Activated CD8-positive, alpha-beta memory T cell treated with anti-CD3 and anti-CD28 coated beads for 1 hour (primary cell): ENCODE measurements around the gene PPP1R37.

Source experiments
- DNase-seq, 2 donors: peaks; one replicate each; pipeline ENCODE4 v3.0.0-alpha.2; 2020; ENCODE audit warnings: low read depth in 1 of 2; ENCODE audit errors: extremely low read depth in 1 of 2

Gene PPP1R37

DNA sequence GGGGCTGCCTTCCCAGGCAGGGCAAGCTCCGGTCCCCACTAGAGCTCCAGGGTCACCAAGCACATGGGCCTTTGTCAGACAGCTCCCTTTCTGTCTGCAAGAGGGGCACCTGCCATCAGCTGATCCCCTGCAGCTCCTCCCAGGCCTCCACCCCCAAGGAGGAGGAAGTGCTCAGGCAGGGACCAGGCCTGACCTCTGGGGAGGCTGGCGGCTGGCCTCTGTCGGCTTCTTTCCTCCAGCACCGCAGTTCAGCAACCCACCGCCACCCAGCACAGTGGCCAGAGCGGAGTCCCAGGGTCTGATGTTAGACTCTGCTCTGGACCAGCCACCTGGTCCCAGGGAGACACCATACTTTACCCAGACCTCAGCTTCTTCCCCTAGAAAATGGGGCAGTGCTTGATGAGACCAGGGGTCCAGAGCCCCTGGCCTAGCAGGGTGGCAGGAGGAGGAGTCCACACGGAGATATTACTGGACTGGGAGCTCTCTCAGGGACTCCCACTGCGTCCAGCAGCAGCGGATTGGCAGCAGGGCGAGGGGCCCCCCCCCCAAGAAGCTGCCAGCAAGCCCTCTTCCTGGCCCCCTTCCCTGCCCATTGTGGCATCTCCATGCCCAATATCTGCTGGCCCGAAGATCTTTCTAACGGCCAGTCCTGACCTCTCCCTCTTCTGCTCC is 43.7 kb downstream of the PPP1R37 start:
- DNase-seq: no peak

DNA sequence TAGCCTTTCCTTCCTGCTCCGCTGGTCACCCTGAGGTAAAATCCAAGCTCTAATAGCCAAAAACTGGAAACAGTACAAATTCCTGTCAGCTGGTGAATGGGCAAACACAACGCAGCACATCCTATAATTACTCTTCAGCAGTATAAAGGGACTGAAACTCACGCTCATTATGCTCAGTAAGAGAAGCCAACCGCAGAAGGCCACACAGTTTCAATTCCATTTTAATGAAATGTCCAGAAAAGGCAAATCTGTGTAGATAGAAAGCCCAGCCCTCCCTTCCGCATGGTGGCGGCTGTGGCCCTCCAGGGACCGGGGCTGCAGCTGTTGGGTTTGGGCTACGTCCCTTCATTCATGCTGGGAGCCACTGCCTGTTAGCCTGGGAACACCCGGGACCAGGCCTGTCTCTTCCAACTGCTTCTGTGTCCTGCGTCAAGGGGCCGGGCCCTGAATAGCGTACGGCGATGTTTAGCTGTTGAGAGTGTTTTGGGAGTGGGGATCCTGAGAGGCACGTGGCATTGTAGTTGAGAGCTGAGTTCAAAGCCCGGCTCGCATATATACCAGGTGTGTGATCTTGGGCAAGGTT is 44.3 kb downstream of the PPP1R37 start:
- no peak for DNase-seq

DNA sequence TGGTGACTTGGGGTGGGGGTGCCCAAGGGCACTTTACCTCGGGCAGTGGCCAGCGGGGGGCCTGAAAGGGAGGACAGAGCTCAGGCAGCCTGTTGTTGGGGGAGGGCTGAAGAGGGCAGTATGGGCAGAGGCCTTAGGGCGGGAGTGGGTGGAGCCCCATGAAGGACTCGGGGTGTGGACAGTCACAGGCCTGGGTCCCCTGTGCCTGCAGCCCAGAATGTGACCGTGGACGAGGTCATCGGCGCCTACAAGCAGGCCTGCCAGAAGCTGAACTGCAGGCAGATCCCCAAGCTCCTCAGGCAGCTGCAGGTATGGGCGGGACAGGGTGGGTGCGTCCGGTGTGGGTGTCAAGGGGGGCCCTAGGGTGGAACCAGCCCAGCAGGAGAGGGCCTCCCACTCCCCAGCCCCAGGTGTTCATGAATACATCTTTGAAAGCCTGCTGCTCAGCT is 45.3 kb downstream of the PPP1R37 start:
- DNase-seq: no peak

DNA sequence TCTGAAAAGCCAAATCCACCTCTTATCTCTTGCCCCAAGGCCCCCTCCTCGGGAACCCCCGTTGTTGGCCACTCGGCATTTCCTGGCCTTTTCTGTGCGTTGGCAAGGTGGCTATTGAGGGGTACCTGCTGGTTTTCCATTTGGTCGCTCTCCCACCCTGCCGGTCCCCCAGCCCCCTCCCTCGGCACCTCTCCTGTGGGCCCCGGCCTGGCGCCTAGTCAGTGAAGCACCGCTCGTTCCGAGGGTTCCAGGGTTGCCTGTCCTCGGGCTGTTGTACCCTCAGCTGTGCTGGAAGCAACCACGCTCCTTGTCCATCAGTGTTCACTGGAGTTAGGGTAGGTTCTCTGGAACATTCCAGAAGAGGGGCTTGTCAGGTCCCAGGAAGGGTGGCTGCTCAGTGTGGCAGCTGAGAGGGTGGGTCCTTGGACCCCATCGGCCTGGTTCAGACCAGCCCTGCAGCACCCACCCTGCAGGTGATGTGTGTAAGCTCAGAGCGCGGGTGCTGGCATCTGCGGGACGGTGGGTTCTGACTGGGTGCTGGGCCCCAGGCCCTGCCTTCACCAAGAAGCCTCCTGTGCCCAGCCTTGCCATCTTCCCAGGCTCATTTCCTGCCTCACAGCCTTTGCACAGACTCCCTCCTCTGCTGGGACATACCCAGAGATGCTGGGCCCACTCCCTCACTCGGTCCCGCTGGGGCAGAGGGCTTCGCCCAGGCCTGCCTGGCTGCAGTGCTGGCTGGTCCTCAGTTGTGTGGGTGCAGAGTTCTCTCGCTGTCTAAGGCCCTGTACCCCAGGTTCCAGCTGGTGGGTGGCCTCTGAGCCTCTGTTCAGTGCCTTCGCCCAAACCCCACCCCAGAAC is 46.5 kb downstream of the PPP1R37 start:
- no peak for DNase-seq

DNA sequence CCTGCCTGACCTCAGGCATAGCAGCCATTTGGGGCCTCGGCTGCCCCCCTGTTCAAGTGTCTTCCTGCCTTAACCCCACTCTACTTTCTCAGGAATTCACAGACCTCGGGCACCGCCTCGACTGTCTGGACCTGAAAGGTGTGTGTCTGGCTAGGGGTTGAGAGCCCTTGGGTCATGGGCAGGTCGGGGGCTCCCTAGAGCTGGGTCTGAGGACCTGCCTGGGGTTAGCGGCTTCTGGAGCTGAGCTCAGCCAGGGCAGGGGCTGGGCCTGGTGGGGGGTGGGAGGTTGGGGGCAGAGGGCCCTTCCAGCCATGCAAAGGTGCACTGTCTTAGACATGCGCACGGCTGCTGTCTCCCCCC is 47.1 kb downstream of the PPP1R37 start:
- DNase-seq: no peak

DNA sequence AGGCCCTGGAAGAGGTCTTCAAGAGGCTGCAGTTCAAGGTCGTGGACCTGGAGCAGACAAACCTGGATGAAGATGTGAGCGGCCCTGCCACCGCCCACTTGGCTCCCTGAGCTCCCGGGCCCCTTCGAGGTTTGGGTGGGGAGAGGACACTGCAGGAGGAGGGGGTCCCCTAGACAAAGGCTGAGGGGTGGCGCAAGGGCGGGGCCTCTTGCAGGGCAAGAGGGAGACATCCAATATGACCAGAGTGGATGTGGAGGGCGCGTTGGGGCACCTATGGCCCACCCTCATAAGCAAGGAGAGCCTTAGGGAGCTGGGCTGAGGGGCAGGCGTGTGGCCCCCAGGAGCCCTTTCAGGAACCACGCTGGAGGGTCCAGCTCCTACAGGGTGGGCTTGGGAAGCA is 47.6 kb downstream of the PPP1R37 start:
- no peak for DNase-seq

DNA sequence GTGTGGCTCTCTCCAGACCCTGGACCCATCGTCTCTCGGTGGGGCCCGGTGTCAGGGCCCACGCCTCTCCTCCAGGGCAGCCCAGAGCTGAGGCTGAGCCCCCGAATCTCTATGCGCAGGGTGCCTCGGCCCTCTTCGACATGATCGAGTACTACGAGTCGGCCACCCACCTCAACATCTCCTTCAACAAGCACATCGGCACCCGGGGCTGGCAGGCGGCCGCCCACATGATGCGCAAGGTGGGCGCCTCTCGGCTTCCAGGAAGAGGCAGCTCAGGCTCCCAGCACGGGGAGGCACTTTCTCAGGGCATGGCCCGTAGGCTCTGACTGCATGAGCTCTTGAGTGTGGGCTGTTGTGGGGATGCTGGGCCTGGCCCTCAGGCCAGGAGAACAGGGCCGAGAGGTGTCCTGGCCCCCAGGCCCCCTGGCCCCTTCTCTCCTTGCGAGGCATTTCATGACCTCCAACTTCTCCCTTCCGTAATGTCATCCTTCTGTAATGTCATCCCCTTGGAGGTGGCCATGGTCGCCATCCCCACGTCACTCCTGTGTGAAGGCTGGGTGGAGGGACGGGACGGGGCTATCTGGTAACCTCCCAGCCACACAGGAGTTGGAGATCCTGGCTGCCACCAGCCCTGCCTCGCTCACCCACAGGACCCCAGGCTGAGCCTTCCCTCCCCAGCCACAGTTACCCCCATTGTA is 48.4 kb downstream of the PPP1R37 start:
- no peak for DNase-seq

DNA sequence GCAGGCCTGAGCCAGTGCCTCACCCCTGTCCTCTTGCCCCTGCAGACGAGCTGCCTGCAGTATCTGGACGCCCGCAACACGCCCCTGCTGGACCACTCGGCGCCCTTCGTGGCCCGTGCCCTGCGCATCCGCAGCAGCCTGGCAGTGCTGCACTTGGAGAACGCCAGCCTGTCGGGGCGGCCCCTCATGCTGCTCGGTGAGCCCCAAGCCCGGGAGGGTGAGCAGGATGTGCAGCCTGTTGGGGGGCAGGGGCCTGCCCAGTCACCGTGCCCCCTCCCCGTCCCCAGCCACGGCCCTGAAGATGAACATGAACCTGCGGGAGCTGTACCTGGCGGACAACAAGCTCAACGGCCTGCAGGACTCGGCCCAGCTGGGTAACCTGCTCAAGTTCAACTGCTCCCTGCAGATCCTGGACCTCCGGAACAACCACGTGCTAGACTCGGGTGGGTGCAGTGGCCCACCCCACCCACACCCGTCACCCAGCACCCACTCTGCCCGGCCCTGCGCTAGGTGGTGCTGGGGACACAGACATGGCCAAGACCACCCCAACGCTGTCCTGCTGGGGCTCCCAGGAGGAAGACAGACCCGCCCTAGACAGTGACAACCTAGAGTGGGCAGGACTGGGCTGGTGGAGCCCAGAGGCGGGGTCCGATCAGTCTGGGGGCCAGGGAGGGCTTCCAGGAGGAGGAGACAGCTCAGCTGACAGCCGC is 49.2 kb downstream of the PPP1R37 start:
- DNase-seq: no peak

DNA sequence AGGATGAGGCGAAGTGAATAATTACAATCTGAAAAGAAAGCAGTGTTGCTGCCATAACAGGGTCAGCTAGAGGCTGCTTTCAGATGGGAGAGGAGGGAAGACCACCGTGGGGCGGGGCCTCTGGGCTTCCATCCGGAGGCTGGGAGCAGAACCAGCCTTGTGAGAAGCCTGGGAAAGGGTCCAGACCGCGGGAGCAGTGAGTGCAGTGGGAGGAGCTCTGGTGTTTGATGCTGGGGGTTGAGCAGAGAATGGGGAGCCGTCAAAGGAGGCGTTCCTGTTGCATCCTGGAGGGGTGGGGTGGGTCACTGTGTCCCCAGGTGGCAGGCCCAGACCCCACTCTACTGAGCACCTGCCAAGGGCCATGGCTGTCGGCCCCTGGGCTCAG is 49.7 kb downstream of the PPP1R37 start:
- DNase-seq: no peak

DNA sequence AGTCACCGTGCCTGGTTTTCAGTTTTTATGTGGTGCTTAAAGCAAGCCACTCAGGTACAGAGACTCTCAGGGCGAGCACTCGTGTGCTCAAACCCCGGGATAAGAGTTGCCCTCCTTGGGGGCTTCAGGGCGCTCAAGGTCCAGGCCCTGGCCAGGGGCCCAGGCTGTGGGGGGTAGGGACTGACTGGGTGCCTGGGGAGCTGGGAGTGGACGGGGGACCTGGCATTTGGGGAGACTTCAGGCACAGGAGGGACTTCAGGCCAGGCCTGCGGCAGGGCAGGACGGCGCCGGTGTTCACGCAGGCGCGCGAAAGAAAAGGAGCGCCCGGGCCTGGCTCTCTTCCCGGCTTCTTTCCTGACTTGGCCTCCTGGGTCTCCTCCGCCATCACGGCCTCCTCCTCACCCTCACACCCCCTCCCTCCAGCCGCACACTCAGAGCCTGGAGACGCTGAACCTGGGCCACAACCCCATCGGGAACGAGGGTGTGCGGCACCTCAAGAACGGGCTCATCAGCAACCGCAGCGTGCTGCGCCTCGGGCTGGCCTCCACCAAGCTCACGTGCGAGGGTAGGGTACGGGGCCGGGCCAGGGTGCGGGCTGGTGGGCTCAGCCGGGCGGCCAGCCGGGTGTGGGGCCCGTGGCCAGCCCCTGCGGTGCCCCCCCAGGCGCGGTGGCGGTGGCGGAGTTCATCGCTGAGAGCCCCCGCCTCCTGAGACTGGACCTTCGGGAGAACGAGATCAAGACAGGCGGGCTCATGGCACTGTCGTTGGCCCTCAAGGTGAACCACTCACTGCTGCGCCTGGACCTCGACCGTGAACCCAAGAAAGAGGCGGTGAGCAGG is 51.7 kb downstream of the PPP1R37 start:
- DNase-seq: no peak

DNA sequence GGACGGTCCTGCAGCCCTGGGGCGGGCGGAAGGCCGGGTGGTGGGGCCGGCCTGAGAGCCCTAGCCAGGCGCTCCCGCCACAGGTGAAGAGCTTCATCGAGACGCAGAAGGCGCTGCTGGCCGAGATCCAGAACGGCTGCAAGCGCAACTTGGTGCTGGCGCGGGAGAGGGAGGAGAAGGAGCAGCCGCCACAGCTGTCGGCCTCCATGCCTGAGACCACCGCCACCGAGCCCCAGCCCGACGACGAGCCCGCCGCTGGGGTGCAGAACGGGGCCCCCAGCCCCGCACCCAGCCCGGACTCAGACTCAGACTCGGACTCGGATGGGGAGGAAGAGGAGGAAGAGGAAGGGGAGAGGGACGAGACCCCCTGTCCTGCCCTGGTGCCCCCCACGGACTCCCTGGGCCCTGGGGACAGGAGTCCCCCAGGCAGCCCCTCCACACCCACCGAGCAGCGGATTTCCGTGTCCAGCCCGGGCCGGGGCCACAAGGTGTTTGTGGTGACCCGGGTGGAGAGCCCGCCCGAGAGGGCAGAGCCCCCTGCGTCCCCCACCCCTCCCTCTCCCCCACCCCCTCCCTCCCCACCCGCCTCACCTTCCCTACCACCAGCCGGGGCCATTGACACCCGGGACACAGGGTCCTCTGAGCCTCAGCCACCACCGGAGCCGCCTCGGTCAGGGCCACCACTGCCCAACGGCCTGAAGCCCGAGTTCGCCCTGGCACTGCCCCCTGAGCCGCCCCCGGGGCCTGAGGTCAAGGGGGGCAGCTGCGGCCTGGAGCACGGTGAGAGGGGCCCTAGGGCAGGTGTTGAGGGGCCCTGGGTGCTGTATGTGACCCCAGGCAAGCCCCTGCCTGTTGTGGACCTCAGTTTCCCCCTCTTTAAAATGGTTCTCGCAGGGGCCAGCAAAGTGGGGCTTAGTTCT is 52.6 kb downstream of the PPP1R37 start:
- no peak for DNase-seq

DNA sequence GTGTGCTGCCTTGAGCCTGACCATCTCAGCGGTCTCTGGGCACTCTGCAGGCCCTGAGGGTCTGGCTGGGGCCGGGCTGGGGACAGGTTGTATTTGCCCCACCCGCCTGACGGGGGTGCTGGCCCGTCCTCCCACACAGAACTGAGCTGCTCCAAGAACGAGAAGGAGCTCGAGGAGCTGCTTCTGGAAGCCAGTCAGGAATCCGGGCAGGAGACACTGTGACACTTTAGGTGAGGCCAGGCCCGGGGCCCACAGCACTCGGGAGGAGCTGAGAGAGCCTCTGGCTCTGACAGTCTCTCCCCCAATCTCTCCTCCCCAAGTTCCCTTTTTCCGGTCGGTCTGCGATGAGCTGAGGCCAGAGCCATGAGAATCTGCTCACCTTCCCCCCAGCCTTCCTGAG is 53.3 kb downstream of the PPP1R37 start:
- DNase-seq: no peak

DNA sequence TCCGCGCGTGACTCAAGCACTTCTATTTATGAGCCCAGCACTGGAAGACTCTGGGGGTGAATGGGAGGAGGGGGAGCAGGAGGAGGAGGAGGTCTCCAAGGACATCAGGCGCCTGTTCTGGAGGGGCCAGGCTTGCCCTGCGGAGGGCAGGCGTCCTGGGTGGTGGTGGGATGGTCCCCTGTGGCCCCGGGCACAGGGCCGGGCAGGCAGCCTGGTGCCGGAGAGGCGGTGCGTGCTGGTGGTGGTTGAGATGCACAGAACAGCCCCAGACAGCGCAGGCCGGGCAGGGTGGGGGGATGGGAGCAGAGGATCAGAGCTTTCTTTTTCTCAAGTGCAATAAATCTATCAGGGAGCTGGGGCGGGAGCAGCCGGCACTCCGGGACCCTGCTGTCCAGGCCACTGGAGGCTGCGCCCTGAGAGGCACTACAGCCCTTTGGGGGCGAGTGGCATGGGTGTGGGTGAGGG is 53.8 kb downstream of the PPP1R37 start:
- DNase-seq: no peak

DNA sequence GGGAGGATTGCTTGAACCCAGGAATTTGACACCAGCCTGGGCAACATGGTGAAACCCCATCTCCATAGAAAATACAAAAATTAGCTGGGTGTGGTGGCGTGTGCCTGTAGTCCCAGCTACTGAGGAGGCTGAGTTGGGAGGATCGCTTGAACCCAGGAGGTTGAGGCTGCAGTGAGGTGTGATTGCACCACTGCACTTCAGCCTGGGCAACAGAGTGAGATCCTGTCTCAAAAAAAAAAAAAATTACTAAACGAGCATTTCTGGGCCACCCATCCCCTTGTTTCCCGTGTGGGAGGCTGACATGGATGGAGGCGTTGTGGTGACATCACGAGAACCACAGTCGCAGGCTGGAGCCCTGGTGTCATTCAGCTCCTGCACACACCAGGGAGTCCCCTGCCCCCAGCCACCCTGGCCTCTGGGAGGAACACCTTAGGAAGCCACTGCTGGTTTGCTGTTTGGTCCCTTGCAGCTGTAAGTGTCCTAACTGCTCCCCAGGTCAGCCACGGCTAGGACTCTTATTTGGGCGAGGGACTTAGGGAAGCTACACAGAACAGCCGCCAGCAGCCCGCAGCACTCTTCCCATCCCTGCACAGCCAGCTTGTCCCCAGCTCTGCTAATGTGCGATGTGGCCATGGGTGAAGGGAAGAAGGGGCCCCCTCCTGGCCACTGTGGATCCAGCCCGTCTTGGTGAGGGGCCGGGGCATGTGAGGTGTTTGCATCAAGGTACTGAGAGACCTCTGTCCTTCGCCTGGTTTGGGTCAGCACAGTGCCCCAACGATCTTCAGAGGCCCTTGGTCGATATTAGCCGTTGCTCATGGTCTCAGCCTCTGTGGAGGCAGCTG is 55.1 kb downstream of the PPP1R37 start:
- DNase-seq: no peak

DNA sequence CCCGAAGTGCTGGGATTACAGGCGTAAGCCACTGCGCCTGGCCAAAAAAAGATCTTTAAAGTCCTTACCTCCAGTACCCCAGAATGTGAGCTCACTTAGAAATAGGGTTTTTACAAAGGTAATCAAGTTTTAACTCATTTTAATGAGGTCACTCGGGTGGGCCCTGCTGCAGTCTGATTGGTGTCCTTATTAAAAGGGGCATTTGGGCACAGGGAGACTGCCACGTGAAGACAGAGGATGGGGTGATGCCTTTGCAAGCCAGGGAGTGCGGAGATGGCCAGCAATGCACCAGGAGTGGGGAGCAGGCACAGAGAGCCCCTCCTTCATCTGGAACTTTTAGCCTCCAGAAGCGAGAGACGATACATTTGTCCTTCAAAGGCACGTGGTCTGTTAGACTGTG is 56.1 kb downstream of the PPP1R37 start:
- DNase-seq: no peak

DNA sequence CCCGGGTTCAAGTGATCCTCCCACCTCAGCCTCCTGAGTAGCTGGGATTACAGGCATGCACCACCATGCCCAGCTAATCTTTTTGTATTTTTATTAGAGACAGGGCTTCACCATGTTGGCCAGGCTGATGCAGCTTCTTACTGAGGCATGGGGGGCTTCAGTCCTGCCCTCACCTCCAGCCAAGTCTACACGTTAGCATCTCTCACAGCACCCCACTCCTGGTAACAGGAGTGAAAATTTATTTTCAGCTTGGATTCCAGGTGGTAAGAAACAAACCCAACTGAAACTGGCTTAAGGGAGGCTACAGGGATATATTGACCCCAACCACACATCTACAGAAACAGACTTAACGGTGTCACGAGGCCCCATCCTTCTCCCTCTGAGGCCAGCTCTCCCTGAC is 57.2 kb downstream of the PPP1R37 start:
- DNase-seq: no peak

DNA sequence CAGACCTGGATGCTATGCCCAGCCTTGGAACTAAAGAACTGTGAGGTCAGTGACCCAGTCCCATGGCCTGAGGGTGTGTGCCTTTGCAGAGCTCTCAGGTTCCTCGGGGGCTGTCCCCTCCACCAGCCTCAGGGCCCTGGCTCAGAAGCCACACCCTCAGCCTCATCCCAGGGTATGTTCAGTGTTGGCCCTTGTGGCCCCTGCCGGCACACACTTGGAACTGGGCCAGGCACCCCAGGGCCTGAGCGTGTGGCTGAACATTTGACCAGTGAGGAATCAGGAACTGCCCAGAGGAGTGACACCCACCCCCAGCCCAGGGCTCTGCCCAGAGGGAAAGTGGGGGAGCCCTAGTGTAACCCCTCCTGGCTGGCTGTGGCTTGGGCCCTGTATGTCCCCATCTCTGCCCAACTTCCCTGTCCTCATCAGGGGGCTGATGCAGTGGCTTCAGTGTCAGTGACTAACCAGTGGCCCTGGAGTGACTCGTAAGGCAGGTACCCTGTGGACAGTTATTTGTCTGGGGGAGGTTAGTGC is 57.8 kb downstream of the PPP1R37 start:
- no peak for DNase-seq

DNA sequence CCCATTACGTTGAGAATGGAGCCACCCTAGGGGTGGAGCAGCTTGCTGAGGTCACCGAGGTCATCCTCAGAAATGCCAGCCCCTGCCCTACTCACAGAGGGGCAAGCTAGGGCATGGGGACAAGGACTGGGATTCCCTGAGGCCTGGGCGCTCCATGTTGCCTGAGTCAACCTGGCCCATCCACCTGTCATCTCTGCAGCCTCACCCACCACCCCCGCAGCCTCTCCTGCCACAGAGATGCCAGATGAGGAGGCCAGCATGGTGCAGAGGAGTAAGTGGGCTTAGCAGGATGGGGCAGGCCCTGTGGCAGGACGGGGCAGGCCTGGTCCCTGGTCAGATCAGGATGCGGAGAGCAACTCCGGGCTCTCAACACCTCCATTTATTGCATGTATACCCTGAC is 58.3 kb downstream of the PPP1R37 start:
- DNase-seq: no peak
